ENCODE data around the gene DHX29. TPM values are rescaled to one million over a fixed set of nuclear protein-coding genes. Genes with fewer than 3 reads are reported as not detected.

The DHX29 gene
- total and polyA plus RNA-seq, 4 donors: 8.6 to 43.8 (median 21.5) TPM

DNA sequence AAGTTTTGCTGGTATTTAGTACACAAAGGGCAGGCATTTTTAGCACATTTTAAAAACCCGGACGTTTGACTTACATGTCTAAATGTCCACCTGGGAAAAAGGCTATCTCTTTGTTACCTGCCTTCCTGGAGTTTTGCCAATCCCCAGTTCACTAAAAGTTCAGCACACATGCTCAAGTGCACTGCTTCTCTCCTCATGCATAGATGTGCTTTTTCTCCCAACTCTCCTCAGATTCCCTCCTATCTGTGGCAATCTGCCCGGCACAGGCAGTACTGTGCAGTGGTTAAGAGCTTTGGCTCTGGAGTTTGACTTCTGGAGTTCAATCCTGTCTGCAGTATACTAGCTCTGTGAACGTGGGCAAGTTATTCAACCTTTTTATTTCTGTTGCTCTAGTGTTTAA is 65.7 kb downstream of the DHX29 start (continued):
- TF ChIP-seq, protein P1, sequence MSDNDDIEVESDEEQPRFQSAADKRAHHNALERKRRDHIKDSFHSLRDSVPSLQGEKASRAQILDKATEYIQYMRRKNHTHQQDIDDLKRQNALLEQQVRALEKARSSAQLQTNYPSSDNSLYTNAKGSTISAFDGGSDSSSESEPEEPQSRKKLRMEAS (IDR thresholded peaks at IDR 0.05): no peak
- TF ChIP-seq GABPA (IDR thresholded peaks at IDR 0.05 in 1 of 2, conservative IDR thresholded peaks at IDR 0.05 in 1 of 2) (no peak), JUND (IDR thresholded peaks at IDR 0.05) (no peak), FOXA1 (IDR thresholded peaks at IDR 0.05) (no peak), HNF4A (conservative IDR thresholded peaks at IDR 0.05) (no peak), RXRA (IDR thresholded peaks at IDR 0.05) (no peak)
- TF ChIP-seq, protein P2, sequence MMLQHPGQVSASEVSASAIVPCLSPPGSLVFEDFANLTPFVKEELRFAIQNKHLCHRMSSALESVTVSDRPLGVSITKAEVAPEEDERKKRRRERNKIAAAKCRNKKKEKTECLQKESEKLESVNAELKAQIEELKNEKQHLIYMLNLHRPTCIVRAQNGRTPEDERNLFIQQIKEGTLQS (IDR thresholded peaks at IDR 0.05): no peak

DNA sequence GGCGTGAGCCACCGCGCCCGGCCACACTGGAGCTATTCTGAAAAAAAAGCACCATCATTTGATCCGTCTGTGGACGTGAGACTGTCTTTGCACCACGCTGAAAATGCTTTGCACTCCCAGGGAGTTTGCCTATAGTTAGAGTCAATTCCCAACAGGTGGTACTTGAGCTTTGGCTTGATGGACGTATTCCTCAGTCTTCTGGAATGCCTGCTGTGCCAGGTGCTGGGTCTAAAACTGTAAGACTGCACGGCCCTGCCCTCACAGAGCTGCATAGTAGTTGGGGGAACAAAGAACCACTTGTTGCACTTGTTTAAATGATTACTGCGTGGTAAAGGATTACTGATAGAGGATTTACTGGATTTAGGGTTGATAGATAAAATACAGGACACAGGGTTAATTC is 70.7 kb downstream of the DHX29 start:
- H3K36me3 ChIP-seq (ENCODE audit: control insufficient read depth in 4 of 4, insufficient read depth in 3 of 4, low read depth in 1 of 4, low read length in 3 of 4): no peaks in the 10 kb centered on the region
- H3K4me1 ChIP-seq (ENCODE audit: control insufficient read depth in 4 of 4, insufficient read depth in 4 of 4, low read length in 3 of 4): peaks cover 12 to 29% (median 25%) of the 10 kb centered on the region in 4 donors
- H3K9me3 ChIP-seq (ENCODE audit: control insufficient read depth in 4 of 4, low read length in 3 of 4): no peaks in the 10 kb centered on the region
- no peak overlapping the region for H3K27ac ChIP-seq (ENCODE audit: low read depth in 1 of 2, low read length in 2 of 2)
- no peak overlapping the region for H3K4me3 ChIP-seq (ENCODE audit: low read depth in 1 of 3, low read length in 3 of 3)
- H3K9ac ChIP-seq (ENCODE audit: low read depth in 1 of 2, low read length in 2 of 2): no peak overlapping the region
- DNase-seq (ENCODE audit: low spot score): no peak
- H3K27me3 ChIP-seq (ENCODE audit: control insufficient read depth in 4 of 4, insufficient read depth in 4 of 4, low read length in 3 of 4): peaks cover 0 to 21% (median 7%) of the 10 kb centered on the region in 4 donors
- TF ChIP-seq, protein P3, sequence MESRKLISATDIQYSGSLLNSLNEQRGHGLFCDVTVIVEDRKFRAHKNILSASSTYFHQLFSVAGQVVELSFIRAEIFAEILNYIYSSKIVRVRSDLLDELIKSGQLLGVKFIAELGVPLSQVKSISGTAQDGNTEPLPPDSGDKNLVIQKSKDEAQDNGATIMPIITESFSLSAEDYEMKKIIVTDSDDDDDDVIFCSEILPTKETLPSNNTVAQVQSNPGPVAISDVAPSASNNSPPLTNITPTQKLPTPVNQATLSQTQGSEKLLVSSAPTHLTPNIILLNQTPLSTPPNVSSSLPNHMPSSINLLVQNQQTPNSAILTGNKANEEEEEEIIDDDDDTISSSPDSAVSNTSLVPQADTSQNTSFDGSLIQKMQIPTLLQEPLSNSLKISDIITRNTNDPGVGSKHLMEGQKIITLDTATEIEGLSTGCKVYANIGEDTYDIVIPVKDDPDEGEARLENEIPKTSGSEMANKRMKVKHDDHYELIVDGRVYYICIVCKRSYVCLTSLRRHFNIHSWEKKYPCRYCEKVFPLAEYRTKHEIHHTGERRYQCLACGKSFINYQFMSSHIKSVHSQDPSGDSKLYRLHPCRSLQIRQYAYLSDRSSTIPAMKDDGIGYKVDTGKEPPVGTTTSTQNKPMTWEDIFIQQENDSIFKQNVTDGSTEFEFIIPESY (IDR thresholded peaks at IDR 0.05): no peak
- TF ChIP-seq EGR1 (IDR thresholded peaks at IDR 0.05; ENCODE audit: low read depth in 2 of 2) (no peak), TAF1 (conservative IDR thresholded peaks at IDR 0.05) (no peak), RXRA (IDR thresholded peaks at IDR 0.05) (no peak), NR2F2 (IDR thresholded peaks at IDR 0.05) (no peak), GABPA (IDR thresholded peaks at IDR 0.05 in 1 of 2, conservative IDR thresholded peaks at IDR 0.05 in 1 of 2) (no peak), RAD21 (IDR thresholded peaks at IDR 0.05) (no peak), SP1 (IDR thresholded peaks at IDR 0.05) (no peak)
- TF ChIP-seq, protein P4, sequence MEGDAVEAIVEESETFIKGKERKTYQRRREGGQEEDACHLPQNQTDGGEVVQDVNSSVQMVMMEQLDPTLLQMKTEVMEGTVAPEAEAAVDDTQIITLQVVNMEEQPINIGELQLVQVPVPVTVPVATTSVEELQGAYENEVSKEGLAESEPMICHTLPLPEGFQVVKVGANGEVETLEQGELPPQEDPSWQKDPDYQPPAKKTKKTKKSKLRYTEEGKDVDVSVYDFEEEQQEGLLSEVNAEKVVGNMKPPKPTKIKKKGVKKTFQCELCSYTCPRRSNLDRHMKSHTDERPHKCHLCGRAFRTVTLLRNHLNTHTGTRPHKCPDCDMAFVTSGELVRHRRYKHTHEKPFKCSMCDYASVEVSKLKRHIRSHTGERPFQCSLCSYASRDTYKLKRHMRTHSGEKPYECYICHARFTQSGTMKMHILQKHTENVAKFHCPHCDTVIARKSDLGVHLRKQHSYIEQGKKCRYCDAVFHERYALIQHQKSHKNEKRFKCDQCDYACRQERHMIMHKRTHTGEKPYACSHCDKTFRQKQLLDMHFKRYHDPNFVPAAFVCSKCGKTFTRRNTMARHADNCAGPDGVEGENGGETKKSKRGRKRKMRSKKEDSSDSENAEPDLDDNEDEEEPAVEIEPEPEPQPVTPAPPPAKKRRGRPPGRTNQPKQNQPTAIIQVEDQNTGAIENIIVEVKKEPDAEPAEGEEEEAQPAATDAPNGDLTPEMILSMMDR (IDR thresholded peaks at IDR 0.05; ENCODE audit: low read depth, low read length, missing input control): no peak
- TF ChIP-seq, protein P5, sequence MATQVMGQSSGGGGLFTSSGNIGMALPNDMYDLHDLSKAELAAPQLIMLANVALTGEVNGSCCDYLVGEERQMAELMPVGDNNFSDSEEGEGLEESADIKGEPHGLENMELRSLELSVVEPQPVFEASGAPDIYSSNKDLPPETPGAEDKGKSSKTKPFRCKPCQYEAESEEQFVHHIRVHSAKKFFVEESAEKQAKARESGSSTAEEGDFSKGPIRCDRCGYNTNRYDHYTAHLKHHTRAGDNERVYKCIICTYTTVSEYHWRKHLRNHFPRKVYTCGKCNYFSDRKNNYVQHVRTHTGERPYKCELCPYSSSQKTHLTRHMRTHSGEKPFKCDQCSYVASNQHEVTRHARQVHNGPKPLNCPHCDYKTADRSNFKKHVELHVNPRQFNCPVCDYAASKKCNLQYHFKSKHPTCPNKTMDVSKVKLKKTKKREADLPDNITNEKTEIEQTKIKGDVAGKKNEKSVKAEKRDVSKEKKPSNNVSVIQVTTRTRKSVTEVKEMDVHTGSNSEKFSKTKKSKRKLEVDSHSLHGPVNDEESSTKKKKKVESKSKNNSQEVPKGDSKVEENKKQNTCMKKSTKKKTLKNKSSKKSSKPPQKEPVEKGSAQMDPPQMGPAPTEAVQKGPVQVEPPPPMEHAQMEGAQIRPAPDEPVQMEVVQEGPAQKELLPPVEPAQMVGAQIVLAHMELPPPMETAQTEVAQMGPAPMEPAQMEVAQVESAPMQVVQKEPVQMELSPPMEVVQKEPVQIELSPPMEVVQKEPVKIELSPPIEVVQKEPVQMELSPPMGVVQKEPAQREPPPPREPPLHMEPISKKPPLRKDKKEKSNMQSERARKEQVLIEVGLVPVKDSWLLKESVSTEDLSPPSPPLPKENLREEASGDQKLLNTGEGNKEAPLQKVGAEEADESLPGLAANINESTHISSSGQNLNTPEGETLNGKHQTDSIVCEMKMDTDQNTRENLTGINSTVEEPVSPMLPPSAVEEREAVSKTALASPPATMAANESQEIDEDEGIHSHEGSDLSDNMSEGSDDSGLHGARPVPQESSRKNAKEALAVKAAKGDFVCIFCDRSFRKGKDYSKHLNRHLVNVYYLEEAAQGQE (IDR thresholded peaks at IDR 0.05): no peak
- TF ChIP-seq, protein P1 (IDR thresholded peaks at IDR 0.05): no peak
- WGBS: 78% methylated on average over 10 of the region's 10 CpGs

Measured in liver (tissue), 9 donors.